ENCODE data around the gene CSGALNACT2. TPM values are rescaled to one million over a fixed set of nuclear protein-coding genes. Genes with fewer than 3 reads are reported as not detected.

The CSGALNACT2 gene
- total RNA-seq, 1 experiment from 2014 or later: 5.1 TPM

DNA sequence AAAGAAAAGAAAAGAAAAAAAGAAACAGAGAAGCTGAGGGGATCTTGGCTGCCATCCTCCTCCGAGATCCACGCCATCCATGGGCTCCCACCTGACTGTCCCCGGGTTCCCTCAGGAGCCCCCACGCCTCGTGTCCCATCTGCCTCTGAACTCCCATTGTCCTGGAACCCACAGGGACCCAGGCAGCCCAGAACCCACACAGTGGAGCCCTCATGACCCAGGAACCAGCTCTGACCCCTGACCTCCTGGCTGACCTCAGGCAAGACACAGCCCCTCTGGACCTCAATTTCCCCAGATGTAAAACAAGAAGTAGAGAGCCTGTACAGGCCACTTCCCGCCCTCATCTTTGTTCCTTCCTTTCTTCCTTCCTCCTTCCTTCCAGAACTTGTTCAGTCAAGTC, 88.2 kb downstream of the CSGALNACT2 start (continued):
- TF ChIP-seq, protein P1, sequence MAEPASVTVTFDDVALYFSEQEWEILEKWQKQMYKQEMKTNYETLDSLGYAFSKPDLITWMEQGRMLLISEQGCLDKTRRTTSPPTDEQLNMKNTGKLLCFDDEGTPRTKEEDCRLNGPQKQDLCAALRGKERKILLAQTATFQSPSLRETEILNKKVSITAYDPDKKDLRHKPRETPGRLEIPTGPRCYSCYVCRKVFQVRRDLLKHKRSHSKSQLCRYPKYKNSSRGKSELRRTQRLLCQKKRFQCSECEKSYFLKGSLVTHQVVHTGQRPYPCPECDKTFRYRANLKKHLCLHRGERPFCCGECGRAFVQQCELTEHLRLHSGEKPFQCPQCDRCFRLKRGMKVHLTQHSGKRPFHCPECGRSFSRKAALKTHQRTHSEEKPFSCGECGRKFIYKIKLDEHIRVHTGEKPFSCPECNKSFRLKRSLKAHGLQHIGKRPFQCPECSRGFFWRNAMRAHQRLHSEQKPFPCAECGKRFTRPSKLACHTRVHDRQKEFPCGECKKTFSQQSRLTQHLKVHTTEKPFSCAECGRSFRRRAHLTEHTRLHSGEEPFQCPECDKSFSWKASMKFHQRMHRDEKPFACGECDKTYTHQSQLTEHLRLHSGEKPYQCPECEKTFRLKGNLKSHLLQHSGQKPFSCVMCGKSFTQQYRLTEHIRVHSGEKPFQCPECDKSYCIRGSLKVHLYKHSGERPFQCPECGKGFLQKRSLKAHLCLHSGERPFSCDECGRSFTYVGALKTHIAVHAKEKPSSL (CRISPR knock-in tag; conservative IDR thresholded peaks at IDR 0.05): no peak
- TF ChIP-seq PRRX2 (CRISPR knock-in tag; IDR thresholded peaks at IDR 0.05) (no peak), TEAD4 (CRISPR knock-in tag; IDR thresholded peaks at IDR 0.05) (no peak)
- TF ChIP-seq, protein P2, sequence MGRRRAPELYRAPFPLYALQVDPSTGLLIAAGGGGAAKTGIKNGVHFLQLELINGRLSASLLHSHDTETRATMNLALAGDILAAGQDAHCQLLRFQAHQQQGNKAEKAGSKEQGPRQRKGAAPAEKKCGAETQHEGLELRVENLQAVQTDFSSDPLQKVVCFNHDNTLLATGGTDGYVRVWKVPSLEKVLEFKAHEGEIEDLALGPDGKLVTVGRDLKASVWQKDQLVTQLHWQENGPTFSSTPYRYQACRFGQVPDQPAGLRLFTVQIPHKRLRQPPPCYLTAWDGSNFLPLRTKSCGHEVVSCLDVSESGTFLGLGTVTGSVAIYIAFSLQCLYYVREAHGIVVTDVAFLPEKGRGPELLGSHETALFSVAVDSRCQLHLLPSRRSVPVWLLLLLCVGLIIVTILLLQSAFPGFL (CRISPR knock-in tag; IDR thresholded peaks at IDR 0.05; ENCODE audit: borderline replicate concordance): no peak

- POLR2A ChIA-PET: no interaction called here
- Mint-ChIP-seq H3K4me3 (no peak overlapping the region), H3K36me3 (no peaks in the 10 kb centered on the region), H3K27ac (no peak overlapping the region), H3K9me3 (no peaks in the 10 kb centered on the region), H3K27me3 (ENCODE audit: low read depth) (peaks cover 46% of the 10 kb centered on the region), H3K4me1 (peaks cover 7% of the 10 kb centered on the region)
- CTCF ChIA-PET: interaction anchor here (1.0 to 1.7 kb wide), 4 partner anchors 10 to 29 kb away, joined by 3 to 6 read pairs (median 4); no protein-coding TSS in a partner anchor
- no peak for TF ChIP-seq ZNF263 (CRISPR knock-in tag; IDR thresholded peaks at IDR 0.05; ENCODE audit: low read depth)
- no peak for TF ChIP-seq FOXJ3 (CRISPR knock-in tag; IDR thresholded peaks at IDR 0.05; ENCODE audit: borderline replicate concordance)
- TF ChIP-seq E2F1 (CRISPR knock-in tag; IDR thresholded peaks at IDR 0.05): no peak
- TF ChIP-seq ZBTB21 (CRISPR knock-in tag; IDR thresholded peaks at IDR 0.05; ENCODE audit: borderline replicate concordance): no peak
- no peak for TF ChIP-seq RORB (CRISPR knock-in tag; IDR thresholded peaks at IDR 0.05)
- TF ChIP-seq, protein P3, sequence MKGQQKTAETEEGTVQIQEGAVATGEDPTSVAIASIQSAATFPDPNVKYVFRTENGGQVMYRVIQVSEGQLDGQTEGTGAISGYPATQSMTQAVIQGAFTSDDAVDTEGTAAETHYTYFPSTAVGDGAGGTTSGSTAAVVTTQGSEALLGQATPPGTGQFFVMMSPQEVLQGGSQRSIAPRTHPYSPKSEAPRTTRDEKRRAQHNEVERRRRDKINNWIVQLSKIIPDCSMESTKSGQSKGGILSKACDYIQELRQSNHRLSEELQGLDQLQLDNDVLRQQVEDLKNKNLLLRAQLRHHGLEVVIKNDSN (CRISPR knock-in tag; IDR thresholded peaks at IDR 0.05): no peak
- no peak for TF ChIP-seq ZNF416 (CRISPR knock-in tag; IDR thresholded peaks at IDR 0.05)
- no peak for TF ChIP-seq ZNF512 (CRISPR knock-in tag; IDR thresholded peaks at IDR 0.05; ENCODE audit: borderline replicate concordance)
- no peak for TF ChIP-seq TEAD4 (CRISPR knock-in tag; IDR thresholded peaks at IDR 0.05)
- no peak for TF ChIP-seq SOX15 (CRISPR knock-in tag; IDR thresholded peaks at IDR 0.05)
- TF ChIP-seq JUN (CRISPR knock-in tag; IDR thresholded peaks at IDR 0.05): no peak
- no peak for TF ChIP-seq FOXK1 (CRISPR knock-in tag; IDR thresholded peaks at IDR 0.05)
- TF ChIP-seq ELF4 (CRISPR knock-in tag; IDR thresholded peaks at IDR 0.05; ENCODE audit: low read depth): no peak
- TF ChIP-seq, protein P4, sequence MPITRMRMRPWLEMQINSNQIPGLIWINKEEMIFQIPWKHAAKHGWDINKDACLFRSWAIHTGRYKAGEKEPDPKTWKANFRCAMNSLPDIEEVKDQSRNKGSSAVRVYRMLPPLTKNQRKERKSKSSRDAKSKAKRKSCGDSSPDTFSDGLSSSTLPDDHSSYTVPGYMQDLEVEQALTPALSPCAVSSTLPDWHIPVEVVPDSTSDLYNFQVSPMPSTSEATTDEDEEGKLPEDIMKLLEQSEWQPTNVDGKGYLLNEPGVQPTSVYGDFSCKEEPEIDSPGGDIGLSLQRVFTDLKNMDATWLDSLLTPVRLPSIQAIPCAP (CRISPR knock-in tag; IDR thresholded peaks at IDR 0.05): no peak
- no peak for TF ChIP-seq ZNF232 (CRISPR knock-in tag; IDR thresholded peaks at IDR 0.05)
- no peak for TF ChIP-seq ZNF423 (CRISPR knock-in tag; IDR thresholded peaks at IDR 0.05)
- TF ChIP-seq AFF4 (CRISPR knock-in tag; IDR thresholded peaks at IDR 0.05; ENCODE audit: borderline replicate concordance): no peak
- no peak for TF ChIP-seq ZNF317 (CRISPR knock-in tag; IDR thresholded peaks at IDR 0.05; ENCODE audit: borderline replicate concordance, low read depth)
- TF ChIP-seq MYBL2 (CRISPR knock-in tag; IDR thresholded peaks at IDR 0.05): no peak
- TF ChIP-seq ZNF671 (CRISPR knock-in tag; IDR thresholded peaks at IDR 0.05): no peak
- peak; percentile 7 for DNase-seq (ENCODE audit: low spot score)
- no peak for ATAC-seq
These were observed 88.9 kb downstream of the CSGALNACT2 start for GRCh38 chr10:43226851-43227845.
